Spleen (tissue), 7 donors: ENCODE results near the gene FOXD2.

ENCODE experiments used
- CTCF ChIP-seq, 11 experiments: fragments of 200-600 bp in 7 of 11; fragments of 450-650 bp in 4 of 11; sonication (generic) in 4 of 11; IDR thresholded peaks in 8 of 11; conservative IDR thresholded peaks in 3 of 11; 1 replicate in 7 of 11; 2 replicates in 4 of 11; pipeline versions ENCODE4 v1.4.0 to v1.8.0; 2016 to 2021; ENCODE audit warnings: antibody characterized with exemption in 11 of 11, inconsistent platforms in 4 of 11, mild to moderate bottlenecking in 1 of 11
- POLR2A ChIP-seq, 3 donors: fragments of 450-650 bp; IDR thresholded peaks; one replicate each; pipeline ENCODE4 v1.5.1; 2017; ENCODE audit warnings: antibody characterized with exemption in 3 of 3, mild to moderate bottlenecking in 1 of 3
- POLR2AphosphoS5 ChIP-seq, 3 donors: sonication (generic); formaldehyde crosslinking; IDR thresholded peaks; one replicate each; pipeline ENCODE4 v1.5.1; 2017; ENCODE audit warnings: antibody characterized with exemption in 3 of 3
- donor health status: DM: no; HTN: no; CAD: no; lungs with moderate emphysema.
- donor health status: DM: no; HTN: no; CAD: no.
- donor health status: DM: no; HTN: no; CAD: no.

GRCh38 chr1:47478090-47478489 is 40.2 kb downstream of the FOXD2 start:
- TF ChIP-seq POLR2AphosphoS5 (IDR thresholded peaks at IDR 0.05) (peak in 1 of 3 donors; percentile 25), CTCF (IDR thresholded peaks at IDR 0.05 in 8 of 11, conservative IDR thresholded peaks at IDR 0.05 in 3 of 11) (no peak), POLR2A (IDR thresholded peaks at IDR 0.05) (no peak)
